Left ventricle myocardium inferior (tissue), 1 donor: ENCODE measurements around the gene CD8A. TPM values are rescaled to one million over a fixed set of nuclear protein-coding genes. Genes with fewer than 3 reads are reported as not detected.

Source experiments
- DNase-seq: peaks from one replicate; pipeline ENCODE4 v3.0.0-alpha.2; 2020
- H3K27ac ChIP-seq: fragments of 200-600 bp; replicated peaks from 2 replicates; pipeline ENCODE4 v1.8.0; 2021
- H3K27me3 ChIP-seq: fragments of 200-600 bp; 2 replicates; pipeline ENCODE4 v1.8.0; 2021; ENCODE audit warnings: low read depth
- H3K36me3 ChIP-seq: fragments of 200-600 bp; 2 replicates; pipeline ENCODE4 v1.8.0; 2021
- H3K4me1 ChIP-seq: fragments of 200-600 bp; 2 replicates; pipeline ENCODE4 v1.8.0; 2021
- H3K4me3 ChIP-seq: fragments of 200-600 bp; 2 replicates; pipeline ENCODE4 v1.8.0; 2021; ENCODE audit warnings: mild to moderate bottlenecking, moderate library complexity
- H3K9me3 ChIP-seq: fragments of 200-600 bp; replicated peaks from 2 replicates; pipeline ENCODE4 v1.8.0; 2021
- intact Hi-C: fragments of 100-400 bp; cut with micrococcal nuclease; formaldehyde crosslinking; loops from one replicate; pipeline ENCODE4 v1.11.0; 2022
- total RNA-seq: library from RNA; stranded (reverse); fragmentation: NEBNext Ultra II Directional; extraction: Animal tissue kit (Norgen Biotek cat#: 25700); gene quantifications from one replicate; pipeline ENCODE4 v1.2.1, GENCODE V29; 2021
- TF ChIP-seq, protein P1 (sequence below): fragments of 200-600 bp; IDR thresholded peaks from 2 replicates; pipeline ENCODE4 v1.8.0; 2021; ENCODE audit warnings: antibody characterized with exemption, mild to moderate bottlenecking, borderline replicate concordance
- donor health status: DM: no; HTN: yes; CAD: no; lungs with severe emphysema.

The CD8A gene
- total RNA-seq, 1 donor from 2014 or later, result 0.63 TPM

DNA sequence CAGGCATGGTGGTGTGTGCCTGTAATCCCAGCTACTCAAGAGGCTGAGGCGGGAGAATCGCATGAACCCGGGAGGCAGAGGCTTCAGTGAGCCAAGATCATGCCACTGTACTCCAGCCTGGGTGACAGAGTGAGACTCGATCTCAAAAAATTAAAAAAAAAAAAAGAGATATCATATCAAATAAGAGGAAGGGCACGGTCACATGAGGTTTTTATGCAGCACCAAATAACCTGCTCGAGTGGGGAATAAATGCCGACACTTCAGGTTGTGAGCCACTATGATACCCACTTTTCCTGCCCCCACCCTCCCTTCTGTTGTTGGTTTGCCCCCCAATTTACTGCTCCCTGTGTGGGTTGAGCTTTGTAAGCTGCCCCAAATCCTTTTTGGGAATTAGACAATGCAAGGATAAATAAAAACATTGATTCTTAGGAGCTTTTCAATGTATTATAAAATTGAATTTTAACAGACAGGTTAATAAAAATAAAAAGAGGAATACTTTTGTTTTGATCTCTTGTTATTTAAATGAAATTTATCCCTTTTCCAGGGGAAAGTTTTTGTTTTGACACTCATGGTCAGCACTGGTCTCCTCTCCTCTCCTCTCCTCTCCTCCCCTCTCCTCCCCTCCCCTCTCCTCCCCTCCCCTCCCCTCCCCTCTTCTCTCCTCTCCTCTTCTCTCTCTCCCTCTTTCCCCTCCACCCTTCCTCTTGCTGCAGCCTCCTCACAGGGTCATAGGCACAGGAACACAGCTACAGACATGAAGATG is 41.8 kb upstream of the CD8A start:
- intact Hi-C loops, result no loop called here
- Histone ChIP-seq H3K4me3 (no peak overlapping the region), H3K4me1 (no peaks in the 10 kb centered on the region), H3K9me3 (no peaks in the 10 kb centered on the region), H3K36me3 (no peaks in the 10 kb centered on the region), H3K27ac (no peak overlapping the region), H3K27me3 (peaks cover 22% of the 10 kb centered on the region)
- no peak for DNase-seq
- TF ChIP-seq, protein P1, sequence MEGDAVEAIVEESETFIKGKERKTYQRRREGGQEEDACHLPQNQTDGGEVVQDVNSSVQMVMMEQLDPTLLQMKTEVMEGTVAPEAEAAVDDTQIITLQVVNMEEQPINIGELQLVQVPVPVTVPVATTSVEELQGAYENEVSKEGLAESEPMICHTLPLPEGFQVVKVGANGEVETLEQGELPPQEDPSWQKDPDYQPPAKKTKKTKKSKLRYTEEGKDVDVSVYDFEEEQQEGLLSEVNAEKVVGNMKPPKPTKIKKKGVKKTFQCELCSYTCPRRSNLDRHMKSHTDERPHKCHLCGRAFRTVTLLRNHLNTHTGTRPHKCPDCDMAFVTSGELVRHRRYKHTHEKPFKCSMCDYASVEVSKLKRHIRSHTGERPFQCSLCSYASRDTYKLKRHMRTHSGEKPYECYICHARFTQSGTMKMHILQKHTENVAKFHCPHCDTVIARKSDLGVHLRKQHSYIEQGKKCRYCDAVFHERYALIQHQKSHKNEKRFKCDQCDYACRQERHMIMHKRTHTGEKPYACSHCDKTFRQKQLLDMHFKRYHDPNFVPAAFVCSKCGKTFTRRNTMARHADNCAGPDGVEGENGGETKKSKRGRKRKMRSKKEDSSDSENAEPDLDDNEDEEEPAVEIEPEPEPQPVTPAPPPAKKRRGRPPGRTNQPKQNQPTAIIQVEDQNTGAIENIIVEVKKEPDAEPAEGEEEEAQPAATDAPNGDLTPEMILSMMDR, result no peak

DNA sequence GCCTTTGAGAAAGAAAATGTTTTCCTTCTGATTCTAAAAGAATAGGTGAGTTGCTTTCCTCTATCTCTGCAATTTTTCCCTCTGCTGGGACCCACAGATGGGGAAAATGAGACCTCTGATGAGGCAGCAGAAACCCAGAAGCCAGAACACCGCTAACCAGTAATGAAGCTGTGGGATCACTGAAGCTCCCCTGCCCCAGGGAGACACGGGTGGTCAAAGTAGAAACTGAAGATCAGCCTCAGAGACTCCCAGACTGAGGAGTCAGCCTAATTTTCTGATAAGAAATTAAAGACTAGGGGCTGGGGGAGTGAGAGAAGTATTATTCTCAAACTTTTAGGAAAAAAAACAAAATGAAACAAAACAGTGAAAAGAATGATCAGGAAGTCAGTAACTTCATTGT is 40.8 kb upstream of the CD8A start:
- DNase-seq, result no peak
- intact Hi-C loops, result no loop called here
- Histone ChIP-seq H3K27me3 (peaks cover 22% of the 10 kb centered on the region), H3K4me3 (no peak overlapping the region), H3K27ac (no peak overlapping the region), H3K36me3 (no peaks in the 10 kb centered on the region), H3K9me3 (no peaks in the 10 kb centered on the region), H3K4me1 (no peaks in the 10 kb centered on the region)
- TF ChIP-seq, protein P1, result no peak

DNA sequence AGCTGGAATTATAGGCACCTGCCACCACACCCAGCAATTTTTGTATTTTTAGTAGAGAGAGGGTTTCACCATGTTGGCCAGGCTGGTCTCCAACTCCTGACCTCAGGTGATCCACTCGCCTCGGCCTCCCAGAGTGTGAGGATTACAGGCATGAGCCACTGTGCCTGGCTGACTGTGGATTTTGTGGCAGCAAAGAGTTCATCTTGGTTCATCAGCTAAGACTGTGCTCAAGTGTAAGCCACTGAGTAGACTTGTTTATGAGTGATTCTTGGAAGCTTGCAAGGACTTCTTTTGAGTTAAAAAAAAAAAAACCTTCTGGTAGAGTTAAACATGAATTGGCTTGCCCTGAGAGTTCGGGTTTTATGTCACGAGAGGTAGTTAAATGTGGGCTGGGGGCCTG is 36.2 kb upstream of the CD8A start:
- intact Hi-C loops, result no loop called here

DNA sequence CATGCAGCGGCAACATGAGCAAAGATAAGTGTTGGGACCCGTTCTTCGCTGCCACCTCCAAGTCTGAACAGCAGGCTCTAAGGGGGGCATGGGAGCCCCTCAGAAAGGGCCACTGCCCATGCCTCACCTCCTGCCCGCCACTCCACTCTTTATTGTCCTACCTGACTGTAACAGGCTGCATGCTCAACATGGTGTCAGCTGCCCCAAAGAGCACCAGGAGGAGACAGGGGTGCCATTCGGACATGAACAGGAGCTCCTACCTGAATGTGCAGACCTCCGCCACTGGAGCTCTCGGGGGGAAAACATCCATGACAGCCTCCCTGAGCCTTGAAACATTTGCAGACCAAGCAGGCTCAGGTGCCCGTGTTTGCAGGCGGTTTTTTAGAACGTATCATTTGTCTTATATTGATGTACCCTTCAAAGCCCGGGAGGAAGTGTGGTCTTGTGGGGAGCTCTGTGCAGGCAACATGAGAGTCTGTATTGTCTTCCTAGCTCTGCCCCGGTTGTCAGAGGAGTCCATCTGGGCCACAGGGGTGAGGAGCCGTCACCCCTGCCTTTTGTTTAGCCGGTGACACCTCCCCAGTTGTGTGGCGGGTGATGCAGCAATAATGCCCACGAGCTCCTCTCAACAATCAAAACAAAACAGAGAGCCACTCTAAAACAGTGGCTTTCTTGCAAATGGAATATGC is 35.1 kb upstream of the CD8A start:
- peaks cover 17% of the 10 kb centered on the region for H3K9me3 ChIP-seq
- H3K27ac ChIP-seq, result no peak overlapping the region
- TF ChIP-seq, protein P1, result no peak
- peaks cover 23% of the 10 kb centered on the region for H3K27me3 ChIP-seq
- no peak for DNase-seq
- no peaks in the 10 kb centered on the region for H3K4me1 ChIP-seq
- intact Hi-C loops, result no loop called here
- H3K4me3 ChIP-seq, result no peak overlapping the region
- H3K36me3 ChIP-seq, result no peaks in the 10 kb centered on the region

More for the DNA sequence above, 36.2 kb upstream of the CD8A start:
- H3K4me3 ChIP-seq, result no peak overlapping the region
- H3K27me3 ChIP-seq, result peaks cover 21% of the 10 kb centered on the region
- H3K9me3 ChIP-seq, result peaks cover 13% of the 10 kb centered on the region
- H3K27ac ChIP-seq, result no peak overlapping the region
- no peaks in the 10 kb centered on the region for H3K36me3 ChIP-seq
- TF ChIP-seq, protein P1, result no peak
- no peak for DNase-seq
- H3K4me1 ChIP-seq, result no peaks in the 10 kb centered on the region

DNA sequence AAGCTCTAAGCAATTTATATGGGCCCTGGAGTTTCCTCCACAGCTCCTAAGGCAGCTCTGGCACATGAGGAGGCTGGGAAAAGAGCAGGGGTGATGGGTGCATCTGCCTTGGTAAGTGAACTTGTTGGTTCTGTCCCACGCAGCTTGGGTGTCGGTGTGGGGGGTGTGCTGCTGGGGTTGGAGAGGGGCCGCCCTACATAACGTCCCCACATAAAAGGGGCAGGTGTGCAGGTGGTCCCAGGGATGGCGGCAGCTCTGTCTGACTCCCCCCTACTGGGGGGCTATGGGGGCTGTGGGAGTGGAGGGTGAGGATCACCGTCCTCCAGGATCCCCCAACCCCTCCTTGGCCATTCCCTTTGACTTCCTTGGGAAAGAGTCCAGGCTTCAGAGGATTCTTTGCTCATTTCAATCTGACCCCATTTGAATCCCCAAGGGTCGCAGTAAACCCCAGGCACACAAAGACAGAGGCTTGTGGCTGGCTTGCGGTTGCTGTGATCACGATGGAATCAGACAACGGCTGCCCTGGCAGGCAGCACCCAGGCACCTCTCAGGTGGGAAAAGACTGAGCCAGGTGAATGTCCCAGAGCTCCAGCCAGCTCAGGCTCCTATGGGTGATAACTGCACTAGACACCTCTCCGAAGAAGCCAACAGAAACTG is 34.5 kb upstream of the CD8A start:
- TF ChIP-seq, protein P1, result no peak
- intact Hi-C loops, result no loop called here
- Histone ChIP-seq H3K9me3 (peaks cover 17% of the 10 kb centered on the region), H3K27ac (no peak overlapping the region), H3K4me1 (no peaks in the 10 kb centered on the region), H3K36me3 (no peaks in the 10 kb centered on the region), H3K27me3 (peaks cover 30% of the 10 kb centered on the region), H3K4me3 (no peak overlapping the region)
- DNase-seq, result no peak
